ENCODE measurements around the gene SSTR3.

Gene SSTR3

GRCh38 chr22:37188901-37189466, 23.3 kb downstream of the SSTR3 start:
- H3K27me3 ChIP-seq (ENCODE audit: low read length) = no peaks in the 10 kb centered on the region
- no peak overlapping the region for H3K4me2 ChIP-seq (ENCODE audit: low read depth, low read length, poor library complexity, severe bottlenecking)
- H3K9me2 ChIP-seq (replicated peaks; ENCODE audit: insufficient read depth, low read length) = no peaks in the 10 kb centered on the region
- no peaks in the 10 kb centered on the region for H3F3A ChIP-seq (ENCODE audit: insufficient read depth)
- no peak overlapping the region for H3K4me3 ChIP-seq (ENCODE audit: insufficient read depth, low read length, poor library complexity, severe bottlenecking)
- H2AFZ ChIP-seq (ENCODE audit: low read depth, low read length, severe bottlenecking) = no peak overlapping the region
- no peaks in the 10 kb centered on the region; the same call in 1 of the 2 replicates for H3K36me3 ChIP-seq (ENCODE audit: low read length)
- H3K9ac ChIP-seq (ENCODE audit: low read length) = no peak overlapping the region
- no peak overlapping the region for H3K27ac ChIP-seq (ENCODE audit: low read depth, low read length)
- TF ChIP-seq EZH2phosphoT487 (conservative IDR thresholded peaks at IDR 0.05; ENCODE audit: low read length) (no peak), CTCF (IDR thresholded peaks at IDR 0.05; ENCODE audit: insufficient read depth, low read length, poor library complexity, severe bottlenecking) (no peak)
- peaks cover 13% of the 10 kb centered on the region; the same call in 1 of the 2 replicates for H3K9me3 ChIP-seq (ENCODE audit: insufficient read depth, low read length)
- H4K20me1 ChIP-seq (ENCODE audit: low read depth, low read length) = no peaks in the 10 kb centered on the region
- no peaks in the 10 kb centered on the region for H3K79me2 ChIP-seq (ENCODE audit: insufficient read depth, low read length)

- H2AFZ ChIP-seq (ENCODE audit: low read depth, low read length, severe bottlenecking) = no peak within 1 kb of the TSS
- no peaks in the 10 kb centered on the region for H3K9me2 ChIP-seq (replicated peaks; ENCODE audit: insufficient read depth, low read length)
- no peaks in the 10 kb centered on the region for H3K27me3 ChIP-seq (ENCODE audit: low read length)
- no peaks in the 10 kb centered on the region for H3F3A ChIP-seq (ENCODE audit: insufficient read depth)
- H3K4me3 ChIP-seq (ENCODE audit: insufficient read depth, low read length, poor library complexity, severe bottlenecking) = no peak within 1 kb of the TSS
- H3K36me3 ChIP-seq (ENCODE audit: low read length) = no peaks in the 10 kb centered on the region; the same call in 1 of the 2 replicates
- H3K27ac ChIP-seq (ENCODE audit: low read depth, low read length) = no peak within 1 kb of the TSS
- H3K9me3 ChIP-seq (ENCODE audit: insufficient read depth, low read length) = peaks cover 12% of the 10 kb centered on the region; the same call in 1 of the 2 replicates
- no peaks in the 10 kb centered on the region for H3K79me2 ChIP-seq (ENCODE audit: insufficient read depth, low read length)
- H3K9ac ChIP-seq (ENCODE audit: low read length) = no peak within 1 kb of the TSS
- H3K4me2 ChIP-seq (ENCODE audit: low read depth, low read length, poor library complexity, severe bottlenecking) = no peak within 1 kb of the TSS
- TF ChIP-seq CTCF (IDR thresholded peaks at IDR 0.05; ENCODE audit: insufficient read depth, low read length, poor library complexity, severe bottlenecking) = no peak
- H4K20me1 ChIP-seq (ENCODE audit: low read depth, low read length) = no peaks in the 10 kb centered on the region
Measured at GRCh38 chr22:37187891-37188761, 24.2 kb downstream of the SSTR3 start, which contains the start of gene C1QTNF6. Gene C1QTNF6, minus strand, starts transcription at chr22:37188247. Its CDS starts 34 bp downstream, at chr22:37188213.

GRCh38 chr22:37187552-37187890, 24.8 kb downstream of the SSTR3 start:
- Histone ChIP-seq H3K9ac (ENCODE audit: low read length) (no peak overlapping the region), H3K36me3 (ENCODE audit: low read length) (no peaks in the 10 kb centered on the region; the same call in 1 of the 2 replicates), H2AFZ (ENCODE audit: low read depth, low read length, severe bottlenecking) (no peak overlapping the region), H3K27me3 (ENCODE audit: low read length) (no peaks in the 10 kb centered on the region), H3K9me3 (ENCODE audit: insufficient read depth, low read length) (peaks cover 6% of the 10 kb centered on the region; the same call in 1 of the 2 replicates), H3K27ac (ENCODE audit: low read depth, low read length) (no peak overlapping the region), H3F3A (ENCODE audit: insufficient read depth) (no peaks in the 10 kb centered on the region), H3K4me2 (ENCODE audit: low read depth, low read length, poor library complexity, severe bottlenecking) (no peak overlapping the region), H4K20me1 (ENCODE audit: low read depth, low read length) (no peaks in the 10 kb centered on the region), H3K9me2 (replicated peaks; ENCODE audit: insufficient read depth, low read length) (no peaks in the 10 kb centered on the region), H3K79me2 (ENCODE audit: insufficient read depth, low read length) (no peaks in the 10 kb centered on the region), H3K4me3 (ENCODE audit: insufficient read depth, low read length, poor library complexity, severe bottlenecking) (no peak overlapping the region)
- TF ChIP-seq EZH2phosphoT487 (conservative IDR thresholded peaks at IDR 0.05; ENCODE audit: low read length) (no peak), CTCF (IDR thresholded peaks at IDR 0.05; ENCODE audit: insufficient read depth, low read length, poor library complexity, severe bottlenecking) (no peak)
